HG03095 (cell line): Measurements from ENCODE around the gene PRKG1.
"Not testable (repeated sequence)": the region's sequence is repeated elsewhere in the genome, so short reads cannot be mapped to it uniquely, and the experiment has no call there.

ENCODE experiments used
- ATAC-seq: cut with Tn5 transposase; IDR thresholded peaks from one replicate; pipeline ENCODE4 v1.9.1; 2021; ENCODE audit warnings: moderate library complexity; ENCODE audit not compliant: unreplicated experiment

The PRKG1 gene

DNA sequence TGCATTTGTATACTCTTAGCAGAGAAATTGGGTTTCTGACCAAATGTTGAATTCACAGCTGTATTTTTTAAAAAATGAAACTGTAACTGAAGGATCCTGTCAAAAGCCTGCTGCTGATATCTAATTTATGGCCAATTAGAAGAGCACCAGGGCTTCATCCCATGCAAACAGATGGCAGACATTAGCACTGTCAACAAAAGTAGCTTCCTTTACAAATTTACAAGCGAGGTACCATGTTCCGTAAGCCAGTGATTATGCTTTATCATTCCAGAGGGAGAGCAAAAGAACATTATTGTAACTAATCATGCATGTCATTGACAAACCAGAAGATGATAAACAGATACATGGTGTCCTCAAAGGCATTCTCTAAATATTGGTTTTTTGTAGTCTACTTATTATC, 1062.6 kb downstream of the PRKG1 start:
- no peak for ATAC-seq

DNA sequence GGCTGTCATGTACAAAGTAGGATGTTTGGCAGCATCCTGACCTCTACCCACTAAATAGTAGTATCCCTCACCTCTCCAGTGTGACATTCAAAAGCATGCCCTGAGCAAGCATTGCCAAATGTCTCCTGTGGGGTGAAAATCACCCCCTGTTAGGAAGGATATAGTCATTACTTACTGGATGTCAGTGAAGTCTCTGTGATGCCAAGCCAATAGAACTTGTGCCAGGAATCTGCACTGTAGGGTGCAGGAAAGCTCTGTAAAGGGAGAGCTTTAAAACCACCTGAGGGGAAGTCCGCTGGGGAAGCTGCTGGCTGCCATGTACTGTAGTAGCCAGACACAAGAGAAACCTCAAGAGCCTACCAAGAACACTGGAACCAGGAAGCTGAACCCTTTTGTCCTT, 1069.1 kb downstream of the PRKG1 start:
- ATAC-seq: no peak

DNA sequence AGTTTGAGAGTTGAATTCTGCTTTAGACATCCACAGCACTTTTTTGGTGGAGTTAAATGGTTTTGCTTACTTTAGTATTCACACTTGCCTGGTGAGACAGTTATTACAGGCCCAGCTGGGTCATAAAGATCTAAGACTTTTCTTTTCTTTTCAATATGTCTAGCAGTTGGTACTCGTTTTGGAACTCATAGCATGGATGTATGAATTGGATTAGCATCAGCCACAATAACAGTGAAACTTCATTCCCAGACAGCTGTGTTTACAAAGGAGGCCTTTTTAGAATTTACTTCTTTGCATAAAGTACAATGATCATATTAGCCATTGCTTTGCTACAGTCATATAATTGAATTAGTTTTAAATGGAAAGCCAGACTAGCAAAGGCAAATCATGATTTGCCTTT, 1071.3 kb downstream of the PRKG1 start:
- ATAC-seq: no peak

DNA sequence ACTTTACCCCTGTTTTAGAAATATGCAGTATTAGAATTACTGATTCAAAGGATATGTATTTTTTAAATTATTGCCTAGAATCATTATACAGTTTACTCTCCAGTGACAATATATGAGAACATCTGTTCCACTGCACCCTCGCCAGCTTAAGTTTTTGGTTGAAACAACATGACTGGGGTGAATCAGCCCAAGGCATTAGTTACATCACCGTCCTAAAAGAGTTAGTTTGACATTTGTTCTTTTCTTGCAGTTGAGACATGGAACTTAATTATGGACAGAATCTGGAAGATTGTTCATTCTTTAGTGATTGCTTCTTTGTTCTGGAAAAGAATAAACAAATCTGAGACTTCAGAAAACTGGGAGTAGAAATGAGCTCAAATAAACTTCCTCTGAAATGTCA, 1072.5 kb downstream of the PRKG1 start:
- no peak for ATAC-seq

DNA sequence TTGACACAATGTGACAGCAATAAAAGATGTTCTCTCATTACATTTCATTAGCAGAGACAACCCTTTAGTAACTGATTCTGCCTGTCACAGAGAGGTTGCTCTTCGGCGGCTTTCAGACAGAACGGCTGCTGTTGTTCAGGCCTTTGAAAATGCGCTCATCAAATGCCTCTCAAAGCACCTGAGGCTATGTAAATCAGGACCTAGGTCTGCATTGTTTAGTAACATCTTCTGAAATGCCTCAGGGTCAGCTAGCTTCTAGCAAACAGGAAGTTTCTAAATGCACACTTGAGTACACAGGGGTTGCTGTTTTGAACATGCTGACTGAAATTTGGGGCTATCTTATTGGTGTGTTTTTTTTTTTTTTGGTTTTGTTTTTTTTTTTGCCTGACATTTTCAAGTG, 1096.5 kb downstream of the PRKG1 start:
- ATAC-seq: no peak

DNA sequence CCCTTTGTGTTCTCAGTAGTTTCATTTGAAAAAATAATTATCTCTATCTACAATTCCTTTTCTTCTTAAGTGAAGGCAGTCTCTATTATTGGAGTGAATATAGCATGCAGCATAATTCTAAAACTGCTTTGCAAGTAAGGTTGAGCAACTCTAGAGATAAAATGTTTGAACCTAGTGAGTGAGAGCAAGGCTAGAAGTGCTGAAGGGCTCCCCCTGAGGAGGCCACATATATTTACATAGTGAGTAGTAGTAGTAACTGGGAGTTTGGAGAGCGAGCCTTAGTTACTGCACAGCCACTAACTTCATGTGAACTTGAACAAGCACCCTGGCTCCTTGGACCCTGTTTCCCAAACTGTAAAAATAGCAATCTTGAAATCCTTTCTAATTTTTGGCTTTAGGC, 1098.3 kb downstream of the PRKG1 start:
- ATAC-seq: no peak

DNA sequence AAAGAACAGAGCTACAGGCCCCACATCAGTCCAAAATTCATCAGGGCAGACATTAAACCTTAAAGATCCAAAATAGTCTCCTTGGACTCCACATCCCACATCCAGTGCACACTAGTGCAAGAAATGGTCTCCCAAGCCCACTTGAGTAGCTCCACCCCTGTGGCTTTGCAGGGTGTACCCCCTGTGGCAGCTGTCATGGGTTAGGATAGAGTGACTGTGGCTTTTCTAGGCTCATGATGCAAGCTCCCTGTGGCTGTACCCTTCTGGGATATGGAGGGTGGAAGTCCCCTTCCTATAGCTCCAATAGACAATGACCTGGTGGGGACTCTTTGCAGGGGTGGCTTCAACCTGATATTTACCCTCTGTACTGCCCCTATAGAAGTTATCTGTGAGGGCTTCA, 1111.0 kb downstream of the PRKG1 start:
- no peak for ATAC-seq

DNA sequence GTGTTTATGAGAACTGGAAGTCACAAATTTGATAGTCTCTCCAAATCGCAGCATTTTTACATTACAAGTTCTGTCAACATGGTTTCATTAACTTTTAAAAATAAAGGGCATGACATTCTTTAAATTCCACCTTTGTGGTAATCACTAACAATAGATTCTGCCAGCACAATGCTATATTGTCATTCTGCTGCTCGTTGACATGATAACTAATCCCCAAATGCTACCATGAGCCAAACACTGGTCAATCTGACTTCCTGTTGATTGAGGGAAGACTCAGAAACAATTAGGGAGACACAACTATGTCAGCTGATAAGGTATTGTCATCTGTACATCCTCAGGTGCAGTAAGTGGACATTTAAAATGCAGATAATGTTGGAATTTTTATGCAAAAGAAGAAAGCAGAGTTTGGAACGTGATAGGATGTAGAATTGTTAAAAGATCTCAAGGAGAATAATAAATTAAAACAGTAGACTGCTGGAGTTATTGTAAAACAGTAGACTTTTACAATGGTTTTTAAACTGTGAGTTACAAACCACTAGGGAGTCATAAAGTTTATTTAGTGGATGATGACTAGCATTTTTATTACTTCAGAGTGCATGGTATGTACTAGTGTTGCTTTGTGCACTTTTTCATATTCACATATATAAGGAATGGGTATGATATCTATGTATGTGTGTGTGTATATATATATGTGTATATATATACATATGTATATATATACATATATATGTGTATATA, 1113.4 kb downstream of the PRKG1 start:
- no peak for ATAC-seq

DNA sequence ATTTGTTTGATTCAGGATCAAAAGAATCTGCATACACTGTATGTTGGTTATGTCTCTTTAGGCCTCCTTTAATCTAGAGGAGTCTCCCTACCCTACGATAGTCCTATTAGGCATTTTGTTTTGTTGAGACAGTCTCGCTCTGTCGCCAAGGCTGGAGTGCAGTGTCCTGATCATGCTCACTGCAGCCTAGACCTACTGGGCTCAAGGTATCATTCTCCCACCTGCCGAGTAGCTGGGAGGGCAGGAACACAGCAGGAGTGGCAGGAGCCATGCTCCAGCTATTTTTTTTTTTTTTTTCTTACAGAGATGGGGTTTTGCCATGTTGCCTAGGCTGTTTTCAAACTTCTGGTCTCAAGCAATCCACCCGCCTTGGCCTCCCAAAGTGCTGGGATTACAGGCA, 1116.8 kb downstream of the PRKG1 start:
- no peak for ATAC-seq

DNA sequence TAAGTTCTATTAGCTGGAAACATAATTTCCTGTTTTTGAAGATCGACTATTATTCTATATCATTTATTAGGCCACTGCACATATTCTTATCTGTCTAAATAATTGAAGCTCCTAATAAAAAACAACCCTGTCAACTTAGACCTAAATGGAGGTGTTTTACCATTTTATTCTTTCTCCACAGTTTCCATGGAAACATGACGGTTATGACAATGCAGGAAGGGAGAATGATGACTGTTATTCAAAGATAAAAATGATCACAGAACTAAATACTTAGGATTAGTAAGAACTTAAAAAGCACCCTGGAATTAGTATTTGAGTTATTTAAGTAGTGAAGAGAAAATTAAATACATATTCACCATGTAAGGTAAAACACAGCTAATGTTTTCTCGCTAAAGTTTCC, 1119.9 kb downstream of the PRKG1 start:
- ATAC-seq: no peak

DNA sequence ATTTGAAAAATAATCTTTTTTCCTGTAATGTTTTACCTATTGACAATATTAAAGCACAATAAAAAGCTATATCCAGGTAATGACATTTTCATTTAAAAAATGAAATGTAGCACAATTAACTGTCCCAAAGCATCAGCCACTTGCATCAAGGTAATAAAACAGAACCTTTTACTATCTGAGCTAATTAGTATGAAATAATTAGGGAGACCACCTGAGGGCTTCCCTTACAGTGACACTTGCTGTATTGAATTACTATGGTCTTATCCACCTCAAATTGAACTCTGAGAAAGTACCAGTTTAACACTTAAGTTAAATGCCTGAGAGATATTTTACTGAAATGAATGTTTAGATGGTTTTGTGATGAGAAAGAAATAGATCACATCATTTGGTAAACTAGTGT, 1120.4 kb downstream of the PRKG1 start:
- ATAC-seq: no peak

DNA sequence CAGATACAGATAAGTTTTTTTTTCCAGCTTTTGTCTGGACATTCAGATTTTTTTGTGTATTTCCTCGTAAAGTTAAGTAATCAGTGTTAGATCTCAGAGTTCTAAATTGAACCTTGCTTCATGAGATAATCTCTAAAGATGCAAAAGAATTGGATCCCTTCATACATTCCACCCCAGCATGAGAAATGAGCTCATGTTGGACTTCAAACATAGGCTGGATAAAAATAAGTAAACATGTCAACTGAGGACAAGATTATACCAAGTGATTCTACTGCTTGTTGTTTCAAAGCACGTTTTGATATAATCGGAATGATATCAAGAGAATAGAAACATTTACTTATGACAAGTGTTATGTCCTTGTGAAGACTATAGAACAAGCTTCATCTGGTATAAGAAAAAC, 1122.8 kb downstream of the PRKG1 start:
- no peak for ATAC-seq

DNA sequence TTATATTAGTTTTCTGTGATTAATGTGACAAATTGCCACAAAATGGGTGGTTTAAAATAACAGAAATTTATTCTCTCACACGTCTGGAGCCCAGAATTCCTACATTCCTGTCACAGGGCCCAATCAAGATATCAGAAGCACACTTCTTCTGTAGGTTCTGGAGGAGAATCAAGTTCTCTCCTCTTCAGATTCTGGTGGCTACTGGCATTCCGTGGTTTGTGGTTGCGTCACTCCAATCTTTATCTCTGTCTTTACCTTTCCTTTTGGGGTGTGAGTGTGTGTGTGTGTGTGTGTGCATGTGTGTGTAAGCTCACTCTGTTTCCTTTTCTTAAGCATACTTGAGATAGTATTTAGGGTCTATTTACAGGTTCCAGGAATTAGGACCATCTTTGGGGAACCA, 1124.3 kb downstream of the PRKG1 start:
- ATAC-seq: no peak

DNA sequence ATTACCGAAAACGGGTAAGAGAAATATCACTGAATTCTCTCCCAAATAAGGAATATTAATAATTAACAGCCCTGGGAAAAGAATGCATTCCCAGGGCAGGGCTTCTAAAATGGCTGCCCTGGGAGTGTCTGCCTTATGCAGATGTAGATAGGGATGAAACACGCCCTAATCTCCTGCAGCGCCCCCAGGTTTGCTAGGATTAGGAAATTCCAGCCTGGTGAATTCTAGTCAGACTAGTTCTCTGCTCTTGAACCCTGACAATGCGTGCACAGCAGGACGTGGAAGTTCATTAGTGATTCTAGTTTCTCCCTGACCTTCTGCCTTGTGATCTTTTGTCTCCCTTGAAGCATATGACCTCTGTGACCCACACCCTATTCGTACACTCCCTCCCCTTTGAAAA, 1130.6 kb downstream of the PRKG1 start:
- ATAC-seq: not testable (repeated sequence)

DNA sequence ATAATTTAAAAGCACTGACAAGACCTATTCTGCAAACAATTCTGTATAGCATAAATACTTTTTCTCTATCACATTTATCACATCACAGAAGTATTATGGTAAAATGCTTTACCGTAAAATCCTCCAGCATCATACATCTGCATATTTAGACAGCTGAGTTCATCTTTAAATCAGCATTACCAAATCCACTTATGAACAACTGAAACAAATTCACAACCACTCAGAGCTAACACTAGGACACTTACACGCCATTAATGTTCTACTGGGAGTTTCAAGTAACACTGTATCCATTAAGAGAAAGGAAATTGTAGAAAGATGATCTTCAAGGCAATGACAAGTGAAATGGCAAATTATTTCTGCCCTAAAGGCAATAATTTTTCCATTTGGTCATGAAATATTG, 1134.1 kb downstream of the PRKG1 start:
- no peak for ATAC-seq

DNA sequence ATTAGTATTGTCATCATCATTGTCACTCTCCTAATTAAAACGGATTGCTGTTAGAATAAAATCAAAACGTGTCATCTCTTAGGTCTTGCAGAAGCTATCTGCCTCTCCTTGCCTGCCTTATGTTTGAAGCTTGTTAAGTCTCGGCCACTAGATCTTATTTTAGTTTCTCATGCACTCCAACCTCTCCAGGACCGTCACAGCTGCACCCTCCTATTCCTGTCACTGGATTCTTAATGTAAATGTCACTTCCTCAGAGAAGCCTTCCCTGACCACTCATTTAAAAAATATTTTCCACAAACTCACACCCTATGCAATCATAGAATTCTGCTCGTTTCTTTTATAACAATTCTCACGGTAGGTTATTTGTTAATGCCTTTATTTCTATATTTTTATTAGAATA, 1135.9 kb downstream of the PRKG1 start:
- no peak for ATAC-seq

DNA sequence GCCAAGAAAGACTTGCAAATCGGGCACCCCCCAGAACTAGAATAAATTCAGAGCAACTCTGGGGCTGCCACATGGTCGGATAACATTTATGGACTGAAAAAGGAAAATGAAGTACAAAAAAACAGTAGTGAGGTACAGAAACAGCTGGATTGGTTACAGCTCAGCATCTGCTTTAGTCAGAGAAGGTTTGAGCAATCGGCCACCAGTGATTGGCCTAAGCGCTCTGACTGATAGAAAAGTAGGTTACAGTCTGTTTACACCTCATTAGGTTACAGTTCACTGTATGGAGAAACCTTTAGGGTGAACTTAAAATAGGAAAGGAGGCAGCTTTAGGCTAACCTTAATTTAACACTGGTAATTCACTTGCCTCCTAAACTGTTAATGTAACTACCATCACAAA, 1137.8 kb downstream of the PRKG1 start:
- ATAC-seq: no peak

DNA sequence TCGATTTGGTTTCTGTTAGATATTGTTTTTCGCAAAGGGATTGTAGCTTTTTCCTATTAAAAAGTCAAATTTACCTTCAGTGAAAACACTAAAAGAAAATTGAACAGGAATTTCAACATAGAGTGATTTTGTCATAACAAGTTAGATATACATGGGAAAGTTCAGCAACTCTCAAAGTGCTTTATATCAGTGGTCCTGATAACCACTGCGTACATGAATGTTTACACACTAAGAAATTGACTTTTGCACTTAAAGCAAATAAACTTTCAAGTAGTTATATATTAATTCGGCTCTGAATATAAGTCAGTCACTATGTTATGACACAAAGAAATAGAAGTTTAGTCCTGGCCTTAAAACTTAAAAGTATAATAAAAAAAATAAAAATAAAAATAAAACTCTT, 1138.5 kb downstream of the PRKG1 start:
- ATAC-seq: no peak

DNA sequence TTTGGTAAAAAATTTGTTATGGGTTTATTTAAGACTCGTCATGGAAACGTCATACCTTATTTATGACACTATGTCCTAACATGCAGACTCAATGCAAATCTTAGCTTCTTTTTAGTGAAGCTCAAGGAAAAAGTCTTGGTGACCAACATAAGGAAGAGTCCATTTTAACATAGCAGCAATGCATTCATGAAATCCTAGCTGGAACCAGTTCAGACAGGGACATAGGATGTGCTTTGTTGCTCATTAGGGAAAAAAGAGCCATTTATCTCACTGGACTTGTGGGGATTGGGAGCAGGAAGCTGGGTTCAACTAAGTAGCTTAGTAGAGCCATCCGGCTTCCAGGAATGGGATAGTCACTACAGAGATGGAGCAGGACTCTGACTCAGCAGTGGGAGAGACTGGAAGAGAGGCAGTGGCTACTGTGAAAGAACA, 1139.0 kb downstream of the PRKG1 start:
- ATAC-seq: no peak

DNA sequence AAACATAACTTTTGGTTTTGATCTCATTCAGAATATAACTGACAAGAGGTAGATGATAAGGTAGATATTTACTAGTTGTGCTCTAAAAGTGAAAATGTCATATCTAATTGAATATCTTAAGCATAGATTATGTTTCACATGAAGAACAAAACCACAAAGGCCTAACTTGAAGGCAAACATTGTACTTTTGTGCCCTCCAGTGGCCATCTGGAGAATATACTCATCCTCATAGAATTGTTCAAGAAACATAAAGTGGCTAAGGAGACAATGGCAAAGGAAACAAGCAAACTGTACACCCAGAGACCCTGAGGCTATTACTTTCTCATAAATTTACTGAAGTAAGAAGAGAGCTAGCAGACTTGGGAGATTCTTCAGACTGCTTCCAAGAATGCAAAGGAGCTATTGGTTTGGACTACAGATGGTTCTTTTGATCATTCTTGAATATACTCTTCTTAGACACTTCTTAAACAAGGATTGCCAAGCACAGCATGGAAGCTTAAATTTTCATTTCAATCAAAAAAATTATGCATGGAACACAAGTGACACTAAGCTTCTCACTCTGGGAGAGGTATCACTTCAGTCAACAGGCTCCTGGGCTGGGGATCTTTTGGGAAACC, 1141.6 kb downstream of the PRKG1 start:
- peak; percentile 78 for ATAC-seq

DNA sequence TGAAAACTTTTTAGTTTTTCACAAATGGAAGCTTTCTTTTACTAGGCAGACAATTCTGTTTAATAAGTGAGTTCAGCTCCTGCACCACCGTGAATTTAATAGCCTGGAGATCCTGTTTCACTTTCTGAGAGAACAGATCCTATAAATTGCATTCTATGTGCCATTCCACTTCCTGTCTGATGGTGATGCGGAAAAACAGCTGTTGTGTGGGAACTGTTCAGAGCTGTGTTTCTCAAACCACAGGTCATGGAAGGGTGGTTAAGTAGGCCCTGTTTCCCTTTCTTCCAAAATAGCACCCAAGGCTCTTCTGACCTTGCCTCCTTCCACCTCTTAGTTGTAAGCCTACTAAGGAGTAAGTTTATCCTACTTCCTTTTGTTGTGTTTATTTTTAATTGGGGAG, 1142.6 kb downstream of the PRKG1 start:
- ATAC-seq: peak; percentile 68

DNA sequence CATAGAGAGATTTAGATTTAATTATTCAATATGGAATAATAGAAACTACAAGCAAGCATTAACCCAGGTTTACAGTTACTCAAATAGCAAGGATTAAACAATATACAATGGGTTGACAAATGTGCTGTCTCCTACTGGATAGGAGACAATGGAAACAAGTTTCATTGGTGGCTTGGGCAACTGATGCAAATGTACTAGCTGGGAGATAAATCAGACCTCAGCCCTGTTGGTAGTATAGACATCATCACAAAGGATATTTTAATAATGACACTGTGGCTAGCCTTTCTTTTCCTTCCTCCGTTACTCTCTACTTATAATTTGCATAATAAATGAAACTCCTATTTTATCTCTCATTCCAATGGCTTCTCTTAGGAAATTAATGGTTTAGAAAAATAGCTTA, 1143.2 kb downstream of the PRKG1 start:
- no peak for ATAC-seq

DNA sequence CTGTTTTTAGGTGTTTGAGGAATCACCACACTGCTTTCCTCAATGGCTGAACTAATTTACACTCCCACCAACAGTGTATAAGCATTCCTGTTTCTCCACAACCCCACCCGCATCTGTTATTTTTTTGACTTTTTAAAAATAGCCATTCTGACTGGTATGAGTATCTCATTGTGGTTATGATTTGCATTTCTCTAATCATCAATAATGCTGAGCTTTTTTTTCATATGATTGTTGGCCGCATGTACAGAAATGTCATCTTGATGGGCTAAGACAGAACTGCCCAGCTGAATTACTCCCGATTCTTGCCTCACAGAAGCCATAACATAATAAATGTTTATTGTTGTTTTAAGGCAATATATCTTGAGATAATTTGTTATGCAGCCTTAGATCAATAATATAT, 1146.7 kb downstream of the PRKG1 start:
- ATAC-seq: no peak
